ENCODE data around the gene DKK1.

DKK1 gene

DNA sequence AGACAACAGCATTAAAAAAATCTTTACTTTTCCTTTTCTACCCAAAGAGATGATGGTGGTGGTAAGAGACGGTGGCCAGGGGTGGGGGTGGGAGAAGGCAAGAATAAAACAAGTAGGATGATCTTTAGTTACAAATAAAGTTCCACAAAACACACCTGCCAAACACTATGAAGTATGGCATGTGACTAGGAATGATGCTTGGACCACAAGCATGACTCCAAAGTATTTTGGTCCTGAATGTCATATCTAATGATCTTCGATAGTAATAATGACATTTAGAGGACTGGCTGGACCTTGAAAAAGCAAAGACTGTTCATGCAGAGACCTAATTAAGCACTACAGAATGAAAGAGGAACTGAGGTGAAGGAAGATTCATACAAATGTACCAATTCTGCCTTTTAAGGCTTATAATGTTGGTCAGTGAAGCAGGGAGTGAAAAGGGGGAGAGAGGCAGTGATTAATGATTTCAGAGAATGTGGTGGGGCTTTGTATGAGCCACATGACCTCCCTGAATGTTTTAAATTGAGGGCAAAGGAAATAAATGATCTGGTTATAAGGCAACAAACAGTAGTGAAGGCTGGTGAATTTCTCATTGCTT, 29.6 kb upstream of the DKK1 start:
- no CpG with 5 or more reads among the region's 2 CpGs for WGBS (ENCODE audit: insufficient coverage, insufficient read length)
- DNase-seq (ENCODE audit: low read depth, low spot score): no peak
- H3K27ac ChIP-seq (ENCODE audit: low read length): no peak overlapping the region
- H3K36me3 ChIP-seq (ENCODE audit: control insufficient read depth, insufficient read depth, low read length): no peaks in the 10 kb centered on the region
- H3K4me1 ChIP-seq (ENCODE audit: control insufficient read depth, insufficient read depth, low read length): no peaks in the 10 kb centered on the region
- no peaks in the 10 kb centered on the region for H3K27me3 ChIP-seq (ENCODE audit: control insufficient read depth, insufficient read depth, low read length)
- H3K9me3 ChIP-seq (ENCODE audit: control insufficient read depth, insufficient read depth, low read length): no peaks in the 10 kb centered on the region
- no peak overlapping the region for H3K4me3 ChIP-seq (ENCODE audit: low read length)

GRCh38 chr10:52287866-52288265, 26.2 kb upstream of the DKK1 start:
- WGBS (ENCODE audit: insufficient coverage, insufficient read length): 100% methylated on average over 1 of the region's 1 CpG

DNA sequence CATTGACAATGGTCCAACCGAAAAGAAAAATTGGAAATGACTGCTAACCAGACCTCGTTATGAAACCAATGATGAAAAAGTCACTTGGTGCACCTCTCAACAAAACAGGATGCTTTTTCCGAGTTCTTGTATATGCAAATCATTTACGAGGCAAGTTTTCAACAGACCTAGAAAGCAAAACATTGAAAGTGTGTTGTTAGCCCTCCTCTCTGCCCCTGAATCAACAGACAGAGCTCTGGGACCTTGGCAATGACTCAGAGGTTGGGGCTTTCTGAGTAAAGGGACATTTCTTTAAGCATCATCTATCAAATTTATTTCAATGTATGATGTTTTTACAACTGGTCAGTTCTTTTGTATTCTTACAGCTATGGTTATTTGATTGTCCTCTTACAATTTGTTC, 16.3 kb upstream of the DKK1 start:
- H3K27me3 ChIP-seq (ENCODE audit: control insufficient read depth, insufficient read depth, low read length): no peaks in the 10 kb centered on the region
- no peak overlapping the region for H3K4me3 ChIP-seq (ENCODE audit: low read length)
- H3K9me3 ChIP-seq (ENCODE audit: control insufficient read depth, insufficient read depth, low read length): no peaks in the 10 kb centered on the region
- no peak for DNase-seq (ENCODE audit: low read depth, low spot score)
- no peaks in the 10 kb centered on the region for H3K4me1 ChIP-seq (ENCODE audit: control insufficient read depth, insufficient read depth, low read length)
- WGBS (ENCODE audit: insufficient coverage, insufficient read length): no CpG with 5 or more reads among the region's 4 CpGs
- no peak overlapping the region for H3K27ac ChIP-seq (ENCODE audit: low read length)
- H3K36me3 ChIP-seq (ENCODE audit: control insufficient read depth, insufficient read depth, low read length): no peaks in the 10 kb centered on the region

More at GRCh38 chr10:52287866-52288265, 26.2 kb upstream of the DKK1 start:
- Histone ChIP-seq H3K27ac (ENCODE audit: low read length) (no peak overlapping the region), H3K36me3 (ENCODE audit: control insufficient read depth, insufficient read depth, low read length) (no peaks in the 10 kb centered on the region), H3K4me1 (ENCODE audit: control insufficient read depth, insufficient read depth, low read length) (no peaks in the 10 kb centered on the region), H3K9me3 (ENCODE audit: control insufficient read depth, insufficient read depth, low read length) (no peaks in the 10 kb centered on the region), H3K4me3 (ENCODE audit: low read length) (no peak overlapping the region), H3K27me3 (ENCODE audit: control insufficient read depth, insufficient read depth, low read length) (no peaks in the 10 kb centered on the region)
- DNase-seq (ENCODE audit: low read depth, low spot score): no peak

- H3K9me3 ChIP-seq (ENCODE audit: control insufficient read depth, insufficient read depth, low read length): no peaks in the 10 kb centered on the region
- no peak for DNase-seq (ENCODE audit: low read depth, low spot score)
- H3K36me3 ChIP-seq (ENCODE audit: control insufficient read depth, insufficient read depth, low read length): no peaks in the 10 kb centered on the region
- H3K27ac ChIP-seq (ENCODE audit: low read length): no peak overlapping the region
- no CpG with 5 or more reads among the region's 4 CpGs for WGBS (ENCODE audit: insufficient coverage, insufficient read length)
- H3K27me3 ChIP-seq (ENCODE audit: control insufficient read depth, insufficient read depth, low read length): no peaks in the 10 kb centered on the region
- no peaks in the 10 kb centered on the region for H3K4me1 ChIP-seq (ENCODE audit: control insufficient read depth, insufficient read depth, low read length)
- no peak overlapping the region for H3K4me3 ChIP-seq (ENCODE audit: low read length)
These were observed 13.3 kb upstream of the DKK1 start for GRCh38 chr10:52300599-52301277.

- no peak for DNase-seq (ENCODE audit: low read depth, low spot score)
- WGBS (ENCODE audit: insufficient coverage, insufficient read length): no CpG with 5 or more reads among the region's 40 CpGs
- Histone ChIP-seq H3K9me3 (ENCODE audit: control insufficient read depth, insufficient read depth, low read length) (no peaks in the 10 kb centered on the region), H3K4me1 (ENCODE audit: control insufficient read depth, insufficient read depth, low read length) (0 out of 2 replicates have a peak, but pooled peaks cover 2% of the 10 kb centered on the region), H3K27ac (ENCODE audit: low read length) (no peak overlapping the region), H3K27me3 (ENCODE audit: control insufficient read depth, insufficient read depth, low read length) (peaks cover 28% of the 10 kb centered on the region), H3K4me3 (ENCODE audit: low read length) (peak overlapping the region; percentile 28; the same call in 1 of the 2 replicates), H3K36me3 (ENCODE audit: control insufficient read depth, insufficient read depth, low read length) (no peaks in the 10 kb centered on the region)
These were observed 5.6 kb upstream of the DKK1 start for GRCh38 chr10:52308251-52309031.

DNA sequence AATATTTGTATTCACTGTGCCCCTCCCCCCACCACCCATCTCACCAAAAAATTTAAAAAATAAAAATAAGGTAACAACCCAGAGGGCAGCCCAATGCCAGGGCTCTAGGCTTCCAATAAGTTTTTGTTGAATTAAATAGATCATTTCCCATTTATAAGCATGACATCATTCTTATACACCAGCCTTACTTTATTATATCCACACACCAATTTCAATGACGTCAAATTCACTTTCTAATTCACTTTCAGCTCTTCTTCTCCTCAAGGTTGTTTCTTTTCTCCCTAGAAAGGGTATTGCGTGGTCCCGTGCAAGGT, 1.2 kb upstream of the DKK1 start:
- H3K27me3 ChIP-seq (ENCODE audit: control insufficient read depth, insufficient read depth, low read length): peaks cover 48% of the 10 kb centered on the region
- no peaks in the 10 kb centered on the region for H3K36me3 ChIP-seq (ENCODE audit: control insufficient read depth, insufficient read depth, low read length)
- no peak overlapping the region for H3K27ac ChIP-seq (ENCODE audit: low read length)
- DNase-seq (ENCODE audit: low read depth, low spot score): no peak
- H3K4me1 ChIP-seq (ENCODE audit: control insufficient read depth, insufficient read depth, low read length): 0 out of 2 replicates have a peak, but pooled peaks cover 4% of the 10 kb centered on the region
- H3K4me3 ChIP-seq (ENCODE audit: low read length): no peak overlapping the region
- 100% methylated on average over 1 of the region's 3 CpGs for WGBS (ENCODE audit: insufficient coverage, insufficient read length)
- H3K9me3 ChIP-seq (ENCODE audit: control insufficient read depth, insufficient read depth, low read length): no peaks in the 10 kb centered on the region

DNA sequence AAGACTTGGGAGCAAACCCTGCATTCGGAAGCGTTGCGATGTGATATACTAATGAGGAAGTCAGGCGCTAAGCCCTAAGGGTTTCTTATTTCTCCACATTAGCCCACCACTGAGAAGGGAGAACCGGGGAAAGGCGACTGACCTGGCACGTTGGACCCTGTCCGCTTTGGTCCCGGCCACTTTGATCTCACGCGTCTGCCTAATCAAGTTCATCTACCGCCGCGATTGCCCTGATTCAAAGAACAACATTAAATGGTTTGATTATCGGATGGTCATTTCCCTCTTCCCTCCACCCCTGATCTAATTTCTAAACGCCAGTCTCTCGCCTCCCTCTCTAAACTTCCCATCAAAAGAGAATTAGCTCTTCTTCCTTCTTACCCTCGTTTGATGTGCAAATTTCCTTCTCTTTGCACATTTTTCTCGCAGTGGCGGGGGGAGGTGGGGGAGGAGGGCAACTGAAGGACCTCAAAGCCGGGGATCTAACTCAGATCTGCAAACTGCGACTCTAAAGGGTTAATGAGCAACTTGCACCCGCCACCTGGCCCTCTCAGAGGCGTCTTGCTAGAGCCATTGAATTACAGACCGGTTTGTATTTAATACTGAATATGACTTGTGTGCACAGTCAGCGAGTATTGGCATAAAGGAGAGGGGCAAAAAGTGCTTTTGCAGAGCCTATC, 687 bp upstream of the DKK1 start:
- Histone ChIP-seq H3K27ac (ENCODE audit: low read length) (no peak overlapping the region), H3K4me1 (ENCODE audit: control insufficient read depth, insufficient read depth, low read length) (0 out of 2 replicates have a peak, but pooled peaks cover 4% of the 10 kb centered on the region), H3K4me3 (ENCODE audit: low read length) (peak overlapping the region; percentile 48; the same call in 1 of the 2 replicates), H3K36me3 (ENCODE audit: control insufficient read depth, insufficient read depth, low read length) (no peaks in the 10 kb centered on the region), H3K27me3 (ENCODE audit: control insufficient read depth, insufficient read depth, low read length) (peaks cover 48% of the 10 kb centered on the region), H3K9me3 (ENCODE audit: control insufficient read depth, insufficient read depth, low read length) (no peaks in the 10 kb centered on the region)
- no peak for DNase-seq (ENCODE audit: low read depth, low spot score)
- WGBS (ENCODE audit: insufficient coverage, insufficient read length): no CpG with 5 or more reads among the region's 26 CpGs

DNA sequence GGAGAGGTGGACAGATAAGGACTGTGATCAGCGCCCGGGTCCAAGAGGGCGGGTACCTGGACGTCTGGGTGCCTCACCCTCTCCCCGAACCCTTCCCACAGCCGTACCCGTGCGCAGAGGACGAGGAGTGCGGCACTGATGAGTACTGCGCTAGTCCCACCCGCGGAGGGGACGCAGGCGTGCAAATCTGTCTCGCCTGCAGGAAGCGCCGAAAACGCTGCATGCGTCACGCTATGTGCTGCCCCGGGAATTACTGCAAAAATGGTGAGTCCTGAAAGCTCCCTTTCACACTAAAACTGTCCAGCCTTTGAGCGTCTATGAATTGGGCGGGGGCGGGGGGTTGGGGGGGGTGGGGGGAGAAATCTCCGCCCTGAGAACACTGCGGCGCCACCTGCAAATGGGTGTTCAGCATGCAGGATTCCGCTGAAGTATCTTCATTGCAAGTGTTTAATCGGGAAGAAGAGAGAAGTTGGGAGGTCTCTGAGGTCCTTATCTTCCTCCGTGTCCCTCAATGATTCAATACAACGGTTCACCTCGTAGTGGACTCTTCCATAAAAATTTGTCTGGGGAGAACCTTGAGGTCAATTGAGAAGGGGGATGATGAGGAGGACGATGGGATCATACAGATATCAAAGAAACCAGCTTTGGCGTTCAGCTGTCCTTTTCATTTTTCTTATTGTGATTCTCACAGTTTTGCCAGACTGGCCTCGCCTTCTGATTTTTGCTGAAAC, 906 bp downstream of the DKK1 start:
- H3K4me3 ChIP-seq (ENCODE audit: low read length): peak overlapping the region; percentile 31; the same call in 1 of the 2 replicates
- H3K36me3 ChIP-seq (ENCODE audit: control insufficient read depth, insufficient read depth, low read length): no peaks in the 10 kb centered on the region
- DNase-seq (ENCODE audit: low read depth, low spot score): no peak
- H3K27me3 ChIP-seq (ENCODE audit: control insufficient read depth, insufficient read depth, low read length): peaks cover 38% of the 10 kb centered on the region
- H3K4me1 ChIP-seq (ENCODE audit: control insufficient read depth, insufficient read depth, low read length): 0 out of 2 replicates have a peak, but pooled peaks cover 4% of the 10 kb centered on the region
- H3K27ac ChIP-seq (ENCODE audit: low read length): no peak overlapping the region
- WGBS (ENCODE audit: insufficient coverage, insufficient read length): no CpG with 5 or more reads among the region's 36 CpGs
- no peaks in the 10 kb centered on the region for H3K9me3 ChIP-seq (ENCODE audit: control insufficient read depth, insufficient read depth, low read length)

DNA sequence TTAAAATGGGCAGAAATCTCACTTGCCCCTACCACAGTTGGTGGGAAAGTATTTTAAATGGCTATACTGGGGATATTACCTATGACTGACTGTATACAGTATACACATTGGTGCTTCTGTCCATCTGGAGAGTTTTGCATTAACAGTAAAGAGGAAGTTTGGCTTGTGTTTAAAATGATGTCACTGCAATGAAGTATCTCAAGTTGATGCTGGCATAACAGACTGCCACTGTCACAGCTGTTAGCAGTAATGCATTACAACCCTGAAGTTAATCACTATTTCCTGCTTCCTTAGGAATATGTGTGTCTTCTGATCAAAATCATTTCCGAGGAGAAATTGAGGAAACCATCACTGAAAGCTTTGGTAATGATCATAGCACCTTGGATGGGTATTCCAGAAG, 1.9 kb downstream of the DKK1 start:
- Histone ChIP-seq H3K27me3 (ENCODE audit: control insufficient read depth, insufficient read depth, low read length) (peaks cover 32% of the 10 kb centered on the region), H3K36me3 (ENCODE audit: control insufficient read depth, insufficient read depth, low read length) (no peaks in the 10 kb centered on the region), H3K9me3 (ENCODE audit: control insufficient read depth, insufficient read depth, low read length) (no peaks in the 10 kb centered on the region), H3K4me3 (ENCODE audit: low read length) (no peak overlapping the region), H3K4me1 (ENCODE audit: control insufficient read depth, insufficient read depth, low read length) (0 out of 2 replicates have a peak, but pooled peaks cover 4% of the 10 kb centered on the region), H3K27ac (ENCODE audit: low read length) (no peak overlapping the region)
- no peak for DNase-seq (ENCODE audit: low read depth, low spot score)
- WGBS (ENCODE audit: insufficient coverage, insufficient read length): no CpG with 5 or more reads among the region's 1 CpG

DNA sequence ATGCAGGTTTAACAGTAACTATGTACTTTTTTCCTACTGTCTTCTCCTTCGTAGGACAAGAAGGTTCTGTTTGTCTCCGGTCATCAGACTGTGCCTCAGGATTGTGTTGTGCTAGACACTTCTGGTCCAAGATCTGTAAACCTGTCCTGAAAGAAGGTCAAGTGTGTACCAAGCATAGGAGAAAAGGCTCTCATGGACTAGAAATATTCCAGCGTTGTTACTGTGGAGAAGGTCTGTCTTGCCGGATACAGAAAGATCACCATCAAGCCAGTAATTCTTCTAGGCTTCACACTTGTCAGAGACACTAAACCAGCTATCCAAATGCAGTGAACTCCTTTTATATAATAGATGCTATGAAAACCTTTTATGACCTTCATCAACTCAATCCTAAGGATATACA, 2.4 kb downstream of the DKK1 start:
- no peaks in the 10 kb centered on the region for H3K36me3 ChIP-seq (ENCODE audit: control insufficient read depth, insufficient read depth, low read length)
- no peaks in the 10 kb centered on the region for H3K9me3 ChIP-seq (ENCODE audit: control insufficient read depth, insufficient read depth, low read length)
- DNase-seq (ENCODE audit: low read depth, low spot score): no peak
- no CpG with 5 or more reads among the region's 4 CpGs for WGBS (ENCODE audit: insufficient coverage, insufficient read length)
- H3K4me3 ChIP-seq (ENCODE audit: low read length): no peak overlapping the region
- peaks cover 28% of the 10 kb centered on the region for H3K27me3 ChIP-seq (ENCODE audit: control insufficient read depth, insufficient read depth, low read length)
- no peak overlapping the region for H3K27ac ChIP-seq (ENCODE audit: low read length)
- 0 out of 2 replicates have a peak, but pooled peaks cover 4% of the 10 kb centered on the region for H3K4me1 ChIP-seq (ENCODE audit: control insufficient read depth, insufficient read depth, low read length)
